ENCODE results near the gene CNOT1.

DNA sequence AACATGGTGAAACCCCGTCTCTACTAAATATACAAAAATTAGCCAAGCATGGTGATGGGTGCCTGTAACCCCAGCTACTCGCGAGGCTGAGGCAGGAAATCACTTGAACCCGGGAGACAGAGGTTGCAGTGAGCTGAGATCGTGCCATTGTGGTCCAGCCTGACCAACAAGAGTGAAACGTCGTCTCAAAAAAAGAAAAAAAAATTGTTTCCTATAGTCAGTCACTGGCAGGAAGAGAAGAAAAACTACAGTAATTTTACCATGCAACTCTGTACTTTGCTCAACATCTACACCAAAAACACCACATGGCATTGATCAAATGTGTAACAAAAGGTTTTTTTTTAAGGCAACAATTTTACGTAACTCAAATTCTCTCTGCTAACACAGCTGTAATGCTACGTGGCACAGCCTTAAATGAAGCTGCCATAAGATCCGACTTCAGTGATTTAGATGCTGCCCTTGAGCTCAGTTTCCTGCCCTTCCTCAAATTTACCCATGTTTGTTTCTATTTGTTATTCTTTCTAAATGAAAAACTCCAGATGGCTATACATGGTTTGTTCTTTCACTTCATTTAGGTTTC is 40.2 kb downstream of the CNOT1 start:
- TF ChIP-seq, protein P1, sequence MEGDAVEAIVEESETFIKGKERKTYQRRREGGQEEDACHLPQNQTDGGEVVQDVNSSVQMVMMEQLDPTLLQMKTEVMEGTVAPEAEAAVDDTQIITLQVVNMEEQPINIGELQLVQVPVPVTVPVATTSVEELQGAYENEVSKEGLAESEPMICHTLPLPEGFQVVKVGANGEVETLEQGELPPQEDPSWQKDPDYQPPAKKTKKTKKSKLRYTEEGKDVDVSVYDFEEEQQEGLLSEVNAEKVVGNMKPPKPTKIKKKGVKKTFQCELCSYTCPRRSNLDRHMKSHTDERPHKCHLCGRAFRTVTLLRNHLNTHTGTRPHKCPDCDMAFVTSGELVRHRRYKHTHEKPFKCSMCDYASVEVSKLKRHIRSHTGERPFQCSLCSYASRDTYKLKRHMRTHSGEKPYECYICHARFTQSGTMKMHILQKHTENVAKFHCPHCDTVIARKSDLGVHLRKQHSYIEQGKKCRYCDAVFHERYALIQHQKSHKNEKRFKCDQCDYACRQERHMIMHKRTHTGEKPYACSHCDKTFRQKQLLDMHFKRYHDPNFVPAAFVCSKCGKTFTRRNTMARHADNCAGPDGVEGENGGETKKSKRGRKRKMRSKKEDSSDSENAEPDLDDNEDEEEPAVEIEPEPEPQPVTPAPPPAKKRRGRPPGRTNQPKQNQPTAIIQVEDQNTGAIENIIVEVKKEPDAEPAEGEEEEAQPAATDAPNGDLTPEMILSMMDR (IDR thresholded peaks at IDR 0.05) = no peak
- no peak for TF ChIP-seq POLR2A (IDR thresholded peaks at IDR 0.05)
